GM21619 (cell line): ENCODE data around the gene XYLT1.

Source experiments
- ATAC-seq: cut with Tn5 transposase; IDR thresholded peaks from one replicate; pipeline ENCODE4 v1.9.1; 2021; ENCODE audit not compliant: unreplicated experiment

The XYLT1 gene

DNA sequence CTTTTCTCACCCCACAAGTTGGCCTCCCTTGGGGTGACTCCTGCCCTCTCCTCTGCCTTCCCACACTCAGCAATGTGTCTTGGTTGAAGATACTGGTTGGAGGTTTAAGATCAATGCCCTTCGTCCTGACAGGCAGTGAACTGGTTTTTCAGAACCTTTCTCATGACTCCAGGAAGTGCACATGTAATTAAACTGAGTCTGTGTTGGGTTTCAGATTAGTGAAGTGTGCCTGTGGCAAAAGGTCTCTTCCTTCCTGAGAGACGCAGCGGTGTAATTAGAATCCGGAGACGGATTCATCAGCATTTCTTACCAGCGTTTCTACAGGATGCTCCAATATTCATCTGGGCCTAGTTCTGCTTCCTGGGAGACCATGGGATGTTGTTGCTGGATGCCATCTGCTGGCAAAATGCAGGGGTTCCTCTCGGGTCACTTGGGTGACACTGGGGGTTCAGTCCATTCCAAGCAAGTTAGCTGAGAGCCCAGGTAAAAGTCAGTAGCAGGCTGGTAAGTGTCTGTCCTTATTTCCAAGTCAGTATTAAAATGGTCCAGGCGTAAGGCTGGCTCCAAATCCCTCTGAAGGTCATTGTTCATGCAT, 233.3 kb downstream of the XYLT1 start:
- no peak for ATAC-seq

DNA sequence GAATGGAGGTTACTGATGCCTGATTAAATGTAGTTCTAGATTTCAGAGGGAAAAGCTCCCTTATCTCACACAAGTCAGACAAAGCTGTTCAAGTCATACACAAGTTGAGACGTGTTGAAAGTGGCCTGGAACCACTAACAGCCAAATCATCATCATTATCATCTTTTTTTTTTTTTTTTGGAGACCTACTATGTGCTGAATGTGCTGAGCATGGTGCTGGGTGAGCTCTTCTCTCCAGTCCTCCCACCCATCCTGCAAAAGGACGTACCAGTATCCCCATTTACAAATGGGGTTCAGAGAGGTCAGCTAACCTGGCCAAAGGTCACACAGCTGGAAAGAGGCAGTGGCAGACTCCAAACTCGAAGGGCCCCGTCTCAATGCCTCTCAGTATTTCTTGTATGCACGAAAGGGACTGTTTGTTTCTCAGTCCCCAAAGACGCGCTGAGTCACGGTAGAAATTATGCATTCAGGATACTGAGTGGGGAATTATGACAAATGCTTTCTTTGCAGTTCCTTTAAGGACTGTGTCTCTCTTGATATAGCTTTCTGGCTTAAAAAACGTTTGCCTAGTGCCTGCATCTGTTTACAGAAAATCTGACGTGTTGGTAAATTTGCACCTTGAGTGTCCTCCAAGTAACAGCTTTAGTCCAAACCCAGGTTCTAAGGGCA, 235.5 kb downstream of the XYLT1 start:
- ATAC-seq, result no peak

DNA sequence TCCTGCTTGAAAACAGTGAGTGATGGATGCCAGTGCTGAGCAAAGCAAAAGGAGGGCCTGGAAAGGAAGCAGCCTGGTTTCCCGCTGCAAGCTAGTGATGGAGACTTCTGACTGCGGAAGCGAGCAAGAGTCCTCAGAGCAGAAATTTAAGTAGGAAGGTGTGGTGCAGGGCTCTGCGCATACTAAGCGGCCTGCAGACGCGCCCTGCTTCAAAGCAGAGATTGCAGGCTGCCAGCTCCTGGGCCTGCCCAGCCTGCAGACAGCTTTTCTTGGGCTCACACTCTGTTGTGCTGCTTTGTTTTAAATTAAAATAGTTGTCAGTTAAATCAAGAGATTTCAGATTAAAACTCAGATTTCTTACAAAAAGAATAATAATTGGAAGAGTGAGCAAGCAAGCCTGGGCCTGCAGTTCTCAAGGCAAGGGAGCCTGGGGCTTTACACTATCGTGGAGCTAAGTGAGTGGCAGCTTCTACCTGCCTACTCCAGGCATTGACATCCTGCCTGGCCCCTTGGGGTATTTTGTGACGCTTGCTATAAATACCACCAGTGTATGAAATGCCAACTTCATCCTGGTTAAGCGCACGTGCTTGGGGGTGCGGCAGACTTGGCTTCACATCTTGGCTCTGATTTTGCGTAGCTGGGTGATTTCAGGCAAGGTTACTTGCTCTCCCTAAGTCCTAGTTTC, 237.3 kb downstream of the XYLT1 start:
- no peak for ATAC-seq

DNA sequence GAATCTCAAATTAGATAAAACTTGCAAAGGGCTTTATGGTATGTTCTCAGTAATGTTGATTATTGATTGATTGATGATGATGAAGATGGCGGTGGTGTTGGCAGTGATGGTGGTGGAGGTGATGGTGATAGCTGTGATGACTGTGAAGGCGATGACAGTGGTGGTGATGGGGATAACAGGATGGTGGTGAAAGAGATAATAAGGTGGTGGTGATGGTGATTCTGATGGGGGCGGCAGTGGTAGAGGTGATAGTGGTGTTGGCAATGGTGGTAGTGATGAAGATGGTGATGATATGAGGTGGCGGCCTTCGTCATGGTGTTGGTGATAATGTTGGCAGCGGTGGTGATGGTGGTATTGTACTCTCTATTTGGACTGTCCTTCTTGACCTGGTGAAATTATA, 238.3 kb downstream of the XYLT1 start:
- no peak for ATAC-seq

DNA sequence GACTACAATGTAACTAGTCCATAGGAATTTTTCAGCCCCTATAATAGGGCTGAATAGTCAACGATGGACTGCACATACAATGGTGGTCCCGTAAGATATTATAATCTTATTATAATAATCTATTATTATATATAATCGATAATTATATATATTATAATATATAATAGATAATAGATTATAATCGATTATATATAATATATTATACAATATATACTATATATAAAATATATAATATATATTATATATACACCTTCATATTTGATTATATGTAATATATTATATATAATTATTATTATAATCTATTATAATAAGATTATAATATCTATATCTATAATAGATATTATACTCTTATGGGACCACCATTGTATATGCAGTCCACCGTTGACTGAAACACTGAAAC, 238.8 kb downstream of the XYLT1 start:
- no peak for ATAC-seq

DNA sequence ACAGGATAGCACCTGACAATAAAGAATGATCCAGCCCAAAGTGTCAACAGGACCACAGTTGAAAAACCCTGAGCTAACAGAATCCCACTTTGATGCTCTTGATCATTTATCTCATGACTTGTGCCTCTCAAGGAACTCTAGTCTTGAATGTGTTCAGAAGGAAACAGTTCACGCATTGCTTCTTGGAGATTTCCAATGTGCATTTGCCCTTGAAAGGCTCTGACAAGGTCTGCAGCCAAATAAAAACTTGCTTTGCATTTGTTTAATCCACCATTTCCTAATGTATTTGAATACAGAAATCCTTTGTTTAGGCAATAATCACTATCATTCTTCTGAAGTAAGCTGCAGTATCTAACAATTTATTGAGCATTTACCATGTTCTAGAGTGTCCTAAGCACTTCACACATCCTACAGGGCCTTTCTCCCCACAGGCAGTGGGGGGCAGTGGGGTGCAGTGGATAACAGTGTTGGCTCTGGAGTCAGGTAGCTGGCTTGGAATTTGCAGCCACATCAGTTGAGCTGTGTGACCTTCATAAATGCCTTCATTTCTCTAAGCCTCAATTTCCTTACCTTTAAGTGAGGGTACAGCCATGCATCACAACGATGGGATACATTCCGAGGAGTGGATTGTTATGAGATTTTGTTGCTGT, 239.7 kb downstream of the XYLT1 start:
- ATAC-seq, result no peak

DNA sequence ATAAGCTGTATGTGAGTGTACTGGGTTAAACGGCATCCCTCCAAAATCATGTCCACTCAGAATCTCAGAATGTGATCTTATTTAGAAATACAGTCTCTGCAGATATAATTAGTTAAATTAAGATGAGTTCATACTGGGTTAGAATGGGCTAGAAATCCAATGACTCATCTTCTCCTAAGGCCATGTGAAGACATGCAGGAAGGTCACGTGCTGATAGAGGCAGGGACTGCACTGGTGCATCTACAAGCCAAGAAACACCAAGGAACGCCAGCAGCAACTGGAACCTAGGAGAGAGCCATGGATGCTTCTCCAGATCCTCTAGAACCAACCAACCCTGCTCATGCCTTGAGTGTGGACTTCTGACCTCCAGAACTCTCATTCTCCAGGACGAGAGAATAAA, 241.0 kb downstream of the XYLT1 start:
- no peak for ATAC-seq

DNA sequence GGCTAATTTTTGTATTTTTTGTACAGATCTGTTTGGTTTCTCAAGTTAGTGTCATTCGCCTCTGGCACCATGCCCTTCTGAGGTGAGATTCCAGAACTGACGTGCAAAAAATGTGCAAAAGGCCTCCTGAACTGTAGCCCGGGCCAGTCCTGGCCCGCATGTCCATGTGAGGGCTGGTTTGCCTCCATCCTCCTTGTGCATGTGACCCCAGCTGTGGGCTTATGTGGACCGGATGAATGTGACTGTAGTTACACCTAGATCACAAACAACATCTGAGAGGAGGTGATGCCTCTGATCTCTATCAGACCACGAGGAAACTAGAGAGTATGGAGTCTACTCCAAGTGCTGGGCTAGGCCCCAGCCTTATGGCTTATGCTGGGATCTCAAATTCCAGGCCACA, 241.6 kb downstream of the XYLT1 start:
- ATAC-seq, result no peak

DNA sequence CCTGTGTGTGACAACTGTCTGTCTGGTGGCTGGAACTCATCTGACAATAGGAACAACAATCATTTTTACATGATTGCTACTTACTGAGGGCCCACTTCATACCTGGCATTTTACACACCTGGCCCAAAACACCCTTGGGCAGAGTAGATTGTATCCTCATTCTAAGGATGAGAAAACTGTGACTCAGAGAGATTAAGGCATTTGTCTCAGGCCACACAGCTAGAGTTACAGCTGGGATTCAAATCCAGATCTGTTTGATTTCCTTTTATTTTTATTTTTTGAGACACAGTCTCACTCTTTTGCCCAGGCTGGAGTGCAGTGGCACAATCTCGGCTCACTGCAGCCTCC, 242.1 kb downstream of the XYLT1 start:
- ATAC-seq, result no peak

DNA sequence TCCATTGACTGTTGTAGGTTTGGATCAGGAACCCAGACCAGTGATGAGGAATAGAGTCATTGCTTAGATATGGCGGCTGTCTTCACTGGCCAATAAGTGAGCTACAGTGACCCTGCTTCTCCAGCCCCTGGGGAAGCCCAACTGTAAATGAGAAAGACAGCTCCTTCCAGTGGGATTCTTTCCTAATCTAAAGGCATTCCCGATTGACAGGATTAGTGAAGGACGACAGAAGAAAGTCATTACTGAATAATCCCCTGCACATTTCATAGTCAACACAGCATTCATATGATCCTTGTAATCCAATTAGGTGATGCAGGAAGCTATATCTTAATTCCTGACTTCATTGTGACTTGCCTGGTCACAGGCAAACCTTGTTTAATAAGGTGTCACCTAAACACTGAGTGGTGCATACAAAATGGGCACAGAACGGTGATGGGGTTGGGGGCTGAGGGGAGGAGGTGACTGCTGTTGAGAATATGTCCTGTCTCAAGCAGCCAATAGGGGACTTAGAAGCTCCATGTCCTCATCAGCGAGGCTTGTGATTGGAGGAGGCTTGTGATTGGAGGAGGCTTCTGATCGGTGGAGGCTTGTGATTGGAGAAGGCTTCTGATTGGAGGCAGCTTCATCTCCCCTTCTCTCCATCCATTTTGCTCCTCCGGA, 242.6 kb downstream of the XYLT1 start:
- no peak for ATAC-seq

DNA sequence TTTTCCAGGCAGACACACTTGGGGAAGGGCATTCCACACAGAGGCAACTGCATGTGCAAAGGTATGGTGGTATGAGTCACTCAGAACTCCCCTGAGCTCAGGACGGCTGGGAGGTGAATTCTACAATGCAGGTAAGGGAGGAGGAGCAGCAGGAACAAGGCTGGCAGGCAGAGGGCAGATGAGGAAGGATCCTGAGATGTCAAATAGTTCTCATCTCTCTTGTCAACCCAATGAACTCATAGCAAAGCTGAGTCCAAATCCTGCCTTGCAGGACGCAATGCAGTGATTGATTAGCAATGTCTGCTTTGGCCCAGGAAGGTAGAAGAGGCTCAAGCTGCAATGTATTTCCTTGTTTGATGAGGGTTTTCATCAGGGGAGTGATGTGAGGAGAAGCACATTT, 243.5 kb downstream of the XYLT1 start:
- no peak for ATAC-seq

DNA sequence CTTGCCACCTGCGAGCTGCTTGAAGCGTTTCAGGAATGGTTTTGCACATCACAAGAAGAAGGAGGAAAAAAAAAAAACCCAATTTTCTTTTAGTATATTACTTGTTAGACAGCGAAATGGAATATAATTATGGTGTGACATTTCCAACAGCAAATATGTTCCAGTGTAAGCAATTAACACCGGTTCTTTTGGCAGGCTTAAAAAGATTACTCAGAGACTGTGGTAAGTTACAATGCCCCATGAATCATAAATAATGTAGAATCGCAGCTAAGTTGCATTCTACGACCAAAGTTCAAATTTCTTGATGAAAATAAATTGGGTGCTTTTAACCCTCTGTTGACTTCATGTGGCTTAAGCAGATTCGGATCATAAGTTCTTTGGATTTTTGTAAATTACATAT, 245.2 kb downstream of the XYLT1 start:
- ATAC-seq, result no peak

DNA sequence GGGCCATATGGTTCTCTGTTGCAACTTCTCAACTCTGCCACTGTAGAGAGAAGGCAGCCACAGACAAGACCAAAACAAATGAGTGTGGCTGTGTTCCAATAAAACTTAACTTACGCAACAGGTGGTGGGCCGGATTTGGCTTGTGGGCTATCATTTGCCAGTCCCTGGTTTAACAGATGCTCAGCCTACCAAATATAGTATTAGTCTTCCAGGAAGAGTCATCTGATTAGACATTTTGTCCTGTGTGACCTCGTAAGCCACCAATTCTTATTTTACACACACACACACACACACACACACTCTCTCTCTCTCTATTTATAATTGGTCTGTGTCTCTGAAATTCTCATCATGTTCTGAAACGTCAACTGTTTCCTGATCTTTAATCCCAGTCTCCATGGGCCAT, 245.9 kb downstream of the XYLT1 start:
- ATAC-seq, result no peak

DNA sequence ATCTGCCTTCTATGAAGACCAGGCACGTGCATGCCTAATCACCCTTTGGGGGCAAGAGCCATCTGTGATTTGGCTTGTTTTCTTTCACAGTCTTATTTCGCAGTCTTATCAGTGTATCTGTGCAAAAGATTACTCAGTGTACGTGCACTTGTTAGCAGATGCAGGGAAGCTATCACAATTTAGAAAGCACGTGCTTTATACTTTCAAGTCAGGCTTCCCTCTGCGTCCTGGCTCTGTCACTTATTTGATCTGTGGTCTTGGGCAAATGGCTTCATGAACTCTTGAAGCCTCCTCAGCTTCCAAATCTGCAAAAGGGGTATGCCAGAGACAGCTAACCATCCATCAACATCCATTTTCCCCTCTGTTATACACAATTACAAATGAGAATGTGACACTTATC, 246.4 kb downstream of the XYLT1 start:
- no peak for ATAC-seq

DNA sequence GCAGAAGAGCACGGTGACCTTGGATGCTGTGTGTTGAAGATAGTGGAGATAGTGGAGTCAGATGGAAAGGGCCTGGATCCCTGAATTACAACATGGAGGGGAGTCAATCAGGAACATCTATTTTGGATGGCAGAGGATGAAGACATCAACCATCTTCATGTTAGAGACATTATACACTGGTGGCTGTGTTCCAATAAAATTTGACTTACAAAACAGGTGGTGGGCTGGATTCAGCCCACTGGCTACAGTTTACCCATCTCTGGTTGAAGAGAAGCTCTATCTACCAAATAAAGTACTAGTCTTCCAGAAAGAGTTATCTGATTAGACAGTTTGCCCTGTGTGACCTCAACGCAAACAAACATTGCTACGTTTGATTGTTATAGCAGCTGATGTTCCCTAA, 247.2 kb downstream of the XYLT1 start:
- ATAC-seq, result no peak

DNA sequence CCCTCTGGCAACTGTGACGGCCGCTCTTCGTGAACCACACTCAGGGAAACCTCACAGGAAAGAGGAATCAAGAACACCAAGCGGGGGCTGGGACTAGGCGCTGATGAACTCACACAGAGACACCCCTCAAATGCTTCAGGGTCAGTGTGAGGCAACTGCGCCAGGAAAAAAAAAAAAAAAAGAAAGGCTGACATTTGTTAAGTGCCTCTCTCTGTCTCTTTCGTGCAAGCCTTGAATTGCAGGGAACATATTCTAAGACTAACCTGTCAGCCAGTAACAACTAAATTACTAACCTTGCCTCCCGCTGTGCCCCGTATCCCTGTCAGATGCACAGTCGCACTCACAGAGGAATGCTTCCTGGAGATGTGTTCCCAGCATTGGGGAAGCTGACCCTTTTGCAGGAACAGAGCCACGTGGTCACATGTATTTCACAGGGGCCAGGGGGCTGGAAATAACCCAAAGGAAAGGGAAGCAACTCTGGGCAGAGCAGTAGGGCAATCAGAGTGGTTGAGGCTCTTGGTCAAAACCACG, 247.8 kb downstream of the XYLT1 start:
- no peak for ATAC-seq

DNA sequence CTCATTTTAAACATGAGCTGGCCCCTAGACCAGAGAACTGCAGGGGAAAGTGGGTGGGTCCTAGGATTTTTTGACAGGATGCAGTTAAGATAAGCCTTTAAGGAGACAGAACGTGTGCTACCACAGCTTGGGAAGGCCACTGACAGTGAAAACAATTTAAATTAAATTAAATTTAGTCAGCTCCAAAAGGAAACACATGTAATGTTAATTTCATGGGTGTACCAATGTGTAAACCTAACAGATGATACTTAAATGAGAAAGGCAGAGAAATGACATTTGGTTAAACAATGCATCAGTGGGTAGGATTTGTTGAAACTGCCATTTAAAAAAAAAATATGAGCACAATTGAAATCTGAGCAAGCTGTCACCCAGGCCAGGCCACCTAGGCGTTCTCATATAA, 250.8 kb downstream of the XYLT1 start:
- no peak for ATAC-seq

DNA sequence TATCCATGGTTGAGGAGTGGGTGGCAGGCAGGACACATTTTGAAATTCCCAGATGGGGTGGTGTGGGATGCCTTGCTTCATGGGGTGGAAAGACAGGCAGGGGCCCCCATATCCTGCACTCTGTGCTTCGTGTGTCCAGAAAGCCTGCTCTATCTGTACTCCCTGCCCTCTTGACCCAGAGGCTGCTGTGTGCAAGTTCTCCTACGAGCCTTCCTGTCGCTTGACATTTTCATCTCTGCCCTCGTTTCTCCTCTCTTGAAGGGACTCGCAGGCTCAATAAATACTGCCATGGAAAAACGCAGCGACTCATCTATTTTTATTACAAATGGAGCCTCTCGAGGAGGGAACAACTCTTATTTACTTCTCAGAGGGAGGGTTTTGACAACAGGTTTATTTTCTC, 254.8 kb downstream of the XYLT1 start:
- ATAC-seq, result no peak

DNA sequence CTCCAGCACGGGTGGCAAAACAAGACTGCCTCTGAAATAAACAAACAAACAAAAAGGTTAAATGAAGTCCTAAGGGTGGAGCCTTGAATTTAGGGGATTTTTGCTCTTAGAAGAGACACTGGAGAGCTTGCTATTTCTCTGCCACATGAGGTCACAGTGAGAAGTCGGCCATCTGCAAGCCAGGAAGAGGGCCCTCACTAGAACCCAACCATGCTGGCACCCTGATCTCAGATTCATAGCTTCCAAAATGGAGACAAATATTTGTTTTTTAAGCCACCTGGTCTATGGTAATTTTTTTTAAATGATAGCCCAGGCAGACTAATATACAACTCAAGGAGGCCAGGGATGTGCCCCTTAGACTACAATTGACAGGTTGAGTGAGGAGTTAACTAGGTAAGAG, 255.5 kb downstream of the XYLT1 start:
- no peak for ATAC-seq

DNA sequence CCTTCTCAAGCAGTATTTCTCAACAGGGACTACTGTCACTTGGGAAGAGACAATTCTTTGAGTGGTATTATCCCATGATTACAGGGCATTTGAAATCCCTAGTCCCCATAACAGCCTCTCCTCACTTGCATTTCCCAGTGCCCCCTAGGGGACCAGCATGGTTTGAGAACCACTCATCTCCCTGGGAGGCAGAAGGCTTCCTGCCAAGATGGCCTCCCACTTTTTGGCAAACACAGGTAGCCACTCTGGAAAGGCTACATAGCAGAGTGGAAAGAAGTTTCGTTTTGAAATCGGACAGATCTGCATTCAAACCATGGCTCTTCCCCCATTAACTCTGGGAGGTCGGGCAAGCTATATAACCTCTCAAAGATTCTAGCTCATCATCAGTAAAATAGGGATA, 256.8 kb downstream of the XYLT1 start:
- ATAC-seq, result no peak

DNA sequence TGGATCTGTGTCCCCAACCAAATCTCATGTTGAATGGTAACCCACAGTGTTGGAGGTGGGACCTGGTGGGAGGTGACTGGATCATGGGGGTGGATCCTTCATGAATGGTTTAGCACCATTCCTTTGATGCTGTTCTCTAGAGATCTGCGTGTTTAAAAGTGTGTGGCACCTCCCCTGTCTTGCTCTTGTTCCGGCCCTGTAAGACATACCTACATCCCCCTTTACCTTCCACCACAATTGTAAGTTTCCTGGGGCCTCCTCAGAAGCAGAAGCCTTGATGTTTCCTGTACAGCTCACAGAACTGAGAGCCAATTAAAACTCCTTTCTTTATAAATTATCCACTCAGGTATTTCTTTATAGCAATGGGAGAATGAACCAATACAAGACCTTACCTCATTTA, 257.7 kb downstream of the XYLT1 start:
- no peak for ATAC-seq

DNA sequence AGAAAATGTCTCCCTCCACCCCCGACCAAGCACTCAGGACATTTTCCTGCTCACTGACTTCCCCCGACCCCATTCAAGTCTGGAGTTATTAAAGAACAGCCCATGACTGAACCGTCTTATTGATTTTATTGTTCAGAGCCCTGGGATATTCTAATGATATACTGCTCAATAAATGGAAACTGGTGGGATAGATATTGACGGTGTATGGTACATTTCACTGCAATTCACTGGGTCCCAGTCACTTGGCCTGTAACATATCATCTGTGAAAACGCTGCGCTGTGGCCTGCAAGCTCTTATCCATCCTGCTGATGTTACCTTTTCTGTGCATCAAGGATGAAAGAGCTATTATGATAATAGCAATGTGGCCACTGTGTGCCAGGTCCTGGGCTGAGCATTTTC, 258.2 kb downstream of the XYLT1 start:
- ATAC-seq, result no peak
